Ammon's horn (tissue), 1 donor: ENCODE results near the gene HOXC9.

Experiments used
- DNase-seq: peaks from one replicate; pipeline ENCODE4 v3.0.0-alpha.2; 2016; ENCODE audit warnings: low spot score

HOXC9 gene

DNA sequence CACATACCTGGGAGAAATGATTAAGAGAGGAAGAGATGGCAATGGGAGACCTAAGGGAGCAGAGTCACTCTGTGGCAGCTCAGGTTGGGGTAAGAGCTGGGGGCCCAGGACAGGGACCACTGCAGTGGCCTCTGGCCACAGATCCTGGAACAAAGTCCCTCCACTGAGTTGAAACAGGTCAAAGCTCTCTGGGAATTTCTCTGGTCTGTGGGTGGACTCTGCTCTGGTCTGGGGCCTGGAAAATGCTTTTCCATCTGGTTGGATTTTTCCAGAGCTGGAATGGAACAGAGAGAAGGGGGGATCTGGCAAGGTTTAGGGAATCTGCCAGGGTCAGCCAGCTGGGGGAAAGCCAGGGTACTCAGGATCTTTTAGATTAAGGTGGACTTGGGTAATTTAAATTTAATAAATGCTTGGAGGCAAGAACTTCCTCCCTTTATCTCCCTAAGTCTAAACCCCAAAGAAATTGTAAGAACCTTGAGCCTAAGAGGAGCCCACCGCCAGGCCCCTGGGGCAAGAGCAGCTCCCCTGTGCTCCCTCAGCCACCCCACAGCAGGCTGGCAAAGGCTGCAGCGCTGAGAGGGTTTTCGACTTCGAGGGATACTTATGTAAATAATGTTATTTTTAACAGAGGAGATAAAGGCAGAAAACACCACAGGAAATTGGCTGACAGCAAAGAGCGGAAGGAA, 11.3 kb upstream of the HOXC9 start:
- no peak for DNase-seq

DNA sequence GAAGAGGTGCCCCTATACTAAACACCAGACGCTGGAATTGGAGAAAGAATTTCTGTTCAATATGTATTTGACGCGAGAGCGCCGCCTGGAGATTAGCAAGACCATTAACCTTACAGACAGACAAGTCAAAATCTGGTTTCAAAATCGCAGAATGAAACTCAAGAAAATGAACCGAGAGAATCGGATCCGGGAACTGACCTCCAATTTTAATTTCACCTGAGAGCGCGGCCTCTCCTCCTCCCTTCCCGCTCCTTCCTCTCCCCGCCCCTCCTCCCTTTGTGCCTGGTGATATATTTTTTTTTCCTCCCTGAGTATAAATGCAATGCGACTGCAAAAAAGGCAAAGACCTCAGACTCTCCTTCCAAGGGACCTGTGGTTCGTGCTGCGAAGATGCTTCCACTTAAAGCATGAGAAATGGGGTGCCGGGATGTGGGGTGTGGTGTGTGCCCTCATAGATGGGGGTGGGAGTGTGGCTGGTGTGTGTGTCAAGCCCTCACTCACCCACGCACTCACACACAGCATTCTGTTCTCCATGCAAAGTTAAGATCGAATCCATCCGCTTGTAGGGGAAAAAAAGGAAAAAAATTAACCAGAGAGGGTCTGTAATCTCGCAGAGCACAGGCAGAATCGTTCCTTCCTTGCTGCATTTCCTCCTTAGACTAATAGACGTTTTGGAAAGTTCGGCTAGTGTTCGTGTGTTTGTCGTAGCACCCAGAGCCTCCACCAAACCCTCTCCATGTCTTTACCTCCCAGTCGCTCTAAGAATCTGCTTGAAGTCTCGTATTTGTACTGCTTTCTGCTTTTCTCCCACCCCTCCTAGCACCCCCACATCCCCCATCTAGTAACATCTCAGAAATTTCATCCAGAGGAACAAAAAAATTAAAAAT, 10.5 kb upstream of the HOXC9 start:
- DNase-seq, result peak; percentile 34

- DNase-seq, result no peak
Measured at GRCh38 chr12:53990311-53991076, 9.5 kb upstream of the HOXC9 start.

DNA sequence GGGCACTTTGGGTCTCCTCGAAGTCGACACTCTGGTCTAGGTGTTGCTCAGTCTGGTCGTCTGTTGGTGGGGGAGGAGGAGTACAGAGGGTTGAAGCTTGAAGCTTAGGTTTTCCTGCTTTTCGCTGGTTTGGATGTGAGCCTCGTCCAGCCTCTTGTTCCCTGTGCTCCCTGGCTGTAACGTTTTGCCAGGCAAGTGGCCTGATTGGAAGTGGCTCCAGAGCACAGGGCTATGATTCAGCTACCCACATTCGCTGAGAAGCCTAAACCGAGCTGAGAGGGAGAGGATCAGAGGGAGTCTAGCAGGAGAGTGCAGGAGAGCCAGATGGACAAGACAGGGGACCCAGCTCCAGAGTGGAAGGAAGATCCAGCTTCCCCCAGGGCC, 8.9 kb upstream of the HOXC9 start:
- DNase-seq, result no peak

- no peak for DNase-seq
Measured at GRCh38 chr12:53992377-53992889, 7.5 kb upstream of the HOXC9 start.

DNA sequence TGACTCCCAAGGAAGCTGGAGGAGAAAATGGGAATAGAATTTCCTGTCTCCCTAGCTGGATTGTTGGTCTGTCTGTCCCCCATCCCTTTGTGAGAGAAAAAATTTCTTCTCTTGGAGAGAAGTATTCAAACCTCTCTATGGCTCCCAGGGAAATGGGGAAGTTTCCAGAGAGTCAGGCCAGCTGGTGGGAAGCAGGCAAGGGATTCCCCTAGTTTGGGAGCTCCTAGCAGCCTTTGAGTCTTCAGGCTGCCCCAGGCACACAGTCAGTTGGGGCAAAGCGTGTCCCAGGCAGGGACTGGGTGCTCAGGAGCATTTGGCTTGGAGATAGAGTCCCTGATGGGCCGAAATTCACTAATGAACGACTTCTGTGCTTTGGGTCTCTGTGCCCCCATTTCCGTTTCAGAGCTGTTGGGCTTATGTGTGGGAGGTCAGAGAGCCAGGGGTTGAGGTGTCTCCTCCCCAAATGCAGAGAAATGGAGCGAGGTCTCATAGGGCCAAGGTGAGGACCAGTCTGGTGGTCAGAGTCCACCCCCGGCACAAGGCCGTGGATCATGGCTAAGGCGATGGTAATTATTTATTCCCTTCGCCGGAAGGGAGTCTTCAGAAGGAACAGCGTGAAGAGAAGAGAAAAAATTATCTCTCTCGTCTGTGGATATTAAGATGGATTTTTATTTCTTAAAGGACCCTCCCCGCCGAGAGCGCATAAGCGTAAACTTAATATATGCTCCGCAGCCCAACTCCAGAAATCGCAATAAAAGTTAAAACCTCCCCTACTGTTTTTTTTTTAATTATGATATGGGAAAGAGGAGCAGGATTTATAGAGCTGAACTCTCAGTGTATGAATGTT, 6.6 kb upstream of the HOXC9 start:
- no peak for DNase-seq

- no peak for DNase-seq
Measured at GRCh38 chr12:53994009-53994263, 6.0 kb upstream of the HOXC9 start.

GRCh38 chr12:53994264-53995001, 5.5 kb upstream of the HOXC9 start:
- no peak for DNase-seq

DNA sequence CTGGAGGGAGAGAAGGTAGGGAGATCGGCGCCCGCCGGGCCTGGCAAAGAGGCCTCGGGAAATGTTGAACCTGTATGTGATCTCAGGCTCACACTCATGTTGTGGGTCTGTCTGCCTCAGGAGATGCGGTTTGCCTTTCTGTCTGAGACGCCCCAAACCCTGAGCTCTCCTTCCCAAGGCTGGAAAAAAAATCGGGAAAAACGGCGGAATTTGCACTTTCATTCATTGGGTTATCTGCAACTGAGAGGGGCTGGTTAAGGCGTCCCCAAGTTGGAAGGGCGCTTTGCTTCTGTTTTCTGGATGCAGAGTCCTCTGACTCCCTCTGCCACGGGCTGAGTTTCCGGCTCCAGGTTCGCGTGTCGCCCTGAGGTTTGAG, 5.0 kb upstream of the HOXC9 start:
- no peak for DNase-seq

DNA sequence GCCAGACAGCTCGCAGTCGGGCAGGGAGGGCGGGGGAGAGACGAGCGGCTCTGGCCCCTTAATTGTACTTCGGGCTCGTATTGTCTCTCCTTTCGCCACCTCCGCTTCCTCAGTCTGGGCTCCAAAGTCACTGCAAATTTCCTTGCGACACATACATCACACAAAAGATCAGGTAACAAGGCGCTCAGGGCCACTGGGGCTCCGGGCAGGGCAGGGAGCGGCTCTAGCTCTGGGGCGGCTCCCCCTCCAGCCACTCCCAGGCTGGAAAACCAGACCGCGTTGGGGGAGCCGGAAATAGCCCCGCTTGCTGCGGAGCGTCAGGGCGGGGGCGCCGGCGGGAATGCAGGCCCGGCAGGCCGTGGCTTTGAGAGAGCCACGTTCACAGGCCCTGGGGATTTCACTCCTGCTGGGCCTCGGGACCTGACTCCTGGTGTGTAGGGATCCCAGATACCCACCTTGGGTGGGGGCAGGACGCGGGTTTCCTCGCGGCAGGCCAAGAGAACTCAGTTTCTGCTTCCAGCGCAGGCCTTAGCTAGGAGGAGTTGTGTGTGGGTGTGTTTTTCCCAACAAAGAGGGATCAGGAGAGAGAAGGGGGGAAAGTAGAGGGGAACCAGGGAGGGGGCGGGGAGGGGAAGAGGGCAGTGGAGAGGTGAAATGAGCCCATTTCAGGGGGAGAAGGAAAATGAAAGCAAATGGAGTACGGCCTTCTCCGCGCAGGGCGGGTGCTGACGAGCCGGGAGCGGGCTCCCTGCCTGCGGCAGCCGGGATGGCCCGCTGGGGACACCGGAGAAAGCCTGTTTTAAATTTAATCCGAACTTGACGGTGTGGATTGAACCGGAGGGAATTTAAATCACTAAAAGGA, 4.4 kb upstream of the HOXC9 start:
- no peak for DNase-seq

GRCh38 chr12:53996240-53997203, 3.4 kb upstream of the HOXC9 start:
- no peak for DNase-seq

- DNase-seq, result no peak
Measured at GRCh38 chr12:53997204-53998109, 2.5 kb upstream of the HOXC9 start.

DNA sequence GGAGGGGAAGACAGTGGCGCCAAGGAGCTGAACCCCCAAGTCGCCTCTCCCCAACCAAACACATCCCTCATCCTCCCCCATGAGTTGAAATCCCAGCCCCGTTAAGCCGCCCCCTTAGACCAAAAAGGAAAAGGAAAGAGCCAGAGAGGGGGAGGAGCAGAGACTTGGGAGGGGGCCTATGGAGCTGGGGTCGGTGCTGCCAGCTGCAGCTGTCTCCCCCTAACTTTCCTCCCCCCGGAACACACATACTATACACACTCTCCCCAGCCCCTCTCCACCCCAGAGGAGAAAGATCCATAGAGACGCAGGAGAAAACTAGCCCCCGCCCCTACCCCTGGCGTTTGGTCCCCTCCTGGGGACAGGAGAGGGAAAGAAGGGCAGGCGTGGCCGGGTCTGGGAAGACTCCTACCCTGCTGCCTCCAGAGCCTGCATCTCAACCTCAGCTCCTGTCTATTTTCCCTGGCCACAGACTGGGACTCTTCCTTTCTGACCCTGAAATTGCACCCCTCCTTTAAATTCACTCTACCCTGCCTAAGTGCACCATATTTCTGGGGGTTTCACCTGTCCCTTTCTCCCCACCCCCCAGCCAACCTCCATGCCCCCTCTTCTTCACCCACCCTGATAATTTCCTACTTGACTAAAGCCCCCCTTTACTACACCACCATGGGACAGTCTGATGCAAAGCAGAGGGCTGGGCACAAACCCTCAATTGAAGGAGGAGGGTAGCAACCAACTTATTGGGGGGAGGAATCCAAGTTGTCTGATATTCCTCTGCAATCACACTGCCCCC, 1.7 kb upstream of the HOXC9 start:
- DNase-seq, result no peak

- DNase-seq, result no peak
Measured at GRCh38 chr12:53998900-53999236, 1.1 kb upstream of the HOXC9 start.

GRCh38 chr12:53999559-54000115, 324 bp upstream of the HOXC9 start:
- no peak for DNase-seq

DNA sequence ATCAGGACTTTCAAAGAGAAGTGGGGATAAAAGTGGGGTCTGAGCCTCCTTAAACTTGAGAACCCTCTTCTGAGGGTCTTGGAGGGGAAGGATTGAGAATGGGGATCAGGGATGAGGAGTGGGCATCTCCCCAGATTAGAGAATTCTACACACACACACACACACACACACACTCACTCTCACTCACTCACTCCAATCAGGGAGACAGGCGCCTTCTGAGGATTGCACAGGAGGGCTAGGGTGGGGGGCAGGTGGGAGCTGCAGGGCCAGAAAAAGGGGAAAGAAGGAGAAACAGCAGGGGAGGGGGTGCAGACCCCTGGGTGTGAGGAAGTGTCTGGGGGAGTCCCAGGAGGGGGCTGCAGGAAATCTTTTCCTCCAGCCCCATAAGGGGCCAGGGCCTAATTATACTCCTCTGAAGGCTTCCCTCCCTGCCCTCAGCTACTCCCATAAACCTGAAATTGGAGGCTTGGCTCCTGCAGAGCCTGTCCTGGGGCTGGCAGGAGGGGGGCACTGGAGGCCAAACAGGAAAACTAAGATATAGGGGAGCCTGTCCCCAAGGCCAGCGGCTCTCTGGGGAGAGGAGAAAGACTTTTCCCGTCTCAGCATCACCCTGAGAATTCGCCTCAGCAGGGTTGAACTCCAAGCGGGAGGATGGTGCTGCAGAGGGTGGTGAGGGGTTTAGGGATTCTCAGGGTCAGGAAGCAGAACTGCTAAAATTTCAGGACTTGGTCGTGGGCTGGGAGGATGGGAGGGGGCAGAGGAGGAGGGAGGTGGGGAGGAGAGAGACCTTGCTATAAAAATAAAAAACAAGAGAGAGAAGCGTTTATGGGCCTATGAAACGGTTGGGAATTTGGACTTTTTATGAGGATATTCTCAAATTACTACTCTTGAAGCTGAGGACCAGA, 1.6 kb downstream of the HOXC9 start:
- DNase-seq, result no peak
